CD4-positive, alpha-beta T cell (primary cell): ENCODE measurements around the gene ALDH18A1. TPM values are rescaled to one million over a fixed set of nuclear protein-coding genes. Genes with fewer than 3 reads are reported as not detected.

Experiments
- ATAC-seq: fragments of 200-7000 bp; cut with Tn5 transposase; one replicate; pipeline ENCODE4 v1.10.0; 2022; ENCODE audit warnings: mild to moderate bottlenecking; ENCODE audit not compliant: poor library complexity
- CTCF ChIA-PET: fragments of 350-600 bp; sonication (Branson Sonifier 250); formaldehyde crosslinking; loops from one replicate; lab custom pipeline; 2021; ENCODE audit warnings: antibody characterized with exemption, inconsistent platforms; lab: Charles Lee
- POLR2A ChIA-PET: fragments of 350-600 bp; sonication (Branson Sonifier 250); formaldehyde crosslinking; loops from one replicate; lab custom pipeline; 2021; ENCODE audit warnings: antibody characterized with exemption, inconsistent platforms; lab: Charles Lee
- DNase-seq, 14 experiments: peaks; one replicate each; pipeline ENCODE4 v3.0.0-alpha.2; 2013 to 2020; ENCODE audit warnings: mixed read lengths in 2 of 14
- H3K27ac ChIP-seq, 2 donors: one replicate each; pipeline versions ENCODE4 v1.5.1 to v1.7.0; 2013; ENCODE audit warnings: low read length in 2 of 2, low read depth in 1 of 2, mild to moderate bottlenecking in 1 of 2
- H3K27me3 ChIP-seq, 2 experiments: 1 replicate in 1 of 2; 2 replicates in 1 of 2; pipeline versions ENCODE4 v1.6.1 to v1.7.0; 2013; ENCODE audit warnings: low read length in 2 of 2, control low read depth in 1 of 2, mild to moderate bottlenecking in 1 of 2, moderate library complexity in 1 of 2; ENCODE audit not compliant: insufficient read depth in 2 of 2, control insufficient read depth in 1 of 2
- H3K36me3 ChIP-seq: one replicate; pipeline ENCODE4 v1.6.1; 2013; ENCODE audit warnings: low read length, control low read depth; ENCODE audit not compliant: insufficient read depth
- H3K4me1 ChIP-seq: one replicate; pipeline ENCODE4 v1.6.1; 2013; ENCODE audit warnings: low read length, control low read depth; ENCODE audit not compliant: insufficient read depth
- H3K4me3 ChIP-seq: one replicate; pipeline ENCODE4 v1.5.1; 2013; ENCODE audit warnings: mild to moderate bottlenecking, low read length, moderate library complexity
- H3K9me3 ChIP-seq, 2 experiments: 1 replicate in 1 of 2; 2 replicates in 1 of 2; pipeline versions ENCODE4 v1.6.1 to v1.7.0; 2013; ENCODE audit warnings: low read length in 2 of 2, mild to moderate bottlenecking in 2 of 2, control low read depth in 1 of 2, moderate library complexity in 1 of 2; ENCODE audit not compliant: control insufficient read depth in 1 of 2, insufficient read depth in 1 of 2
- H3K27ac Mint-ChIP-seq: one replicate; pipeline ENCODE4 v1.8.0; 2020; ENCODE audit warnings: mixed read lengths
- H3K27me3 Mint-ChIP-seq: one replicate; pipeline ENCODE4 v1.8.0; 2021; ENCODE audit warnings: mixed read lengths
- H3K36me3 Mint-ChIP-seq: one replicate; pipeline ENCODE4 v1.8.0; 2021; ENCODE audit warnings: low read depth, mixed read lengths
- H3K4me1 Mint-ChIP-seq: one replicate; pipeline ENCODE4 v1.8.0; 2021; ENCODE audit warnings: low read depth, mixed read lengths
- H3K4me3 Mint-ChIP-seq: one replicate; pipeline ENCODE4 v1.8.0; 2020; ENCODE audit warnings: mild to moderate bottlenecking, mixed read lengths
- H3K9me3 Mint-ChIP-seq: one replicate; pipeline ENCODE4 v1.8.0; 2020; ENCODE audit warnings: mixed read lengths
- CTCF ChIP-seq: fragments of 200-600 bp; IDR thresholded peaks from one replicate; pipeline ENCODE4 v1.8.0; 2022; ENCODE audit warnings: antibody characterized with exemption, mild to moderate bottlenecking
- intact Hi-C, 2 experiments: fragments of 100-400 bp; cut with DNase I in 1 of 2; cut with micrococcal nuclease in 1 of 2; formaldehyde crosslinking; loops; one replicate each; pipeline versions ENCODE4 v1.15.1 to v1.9.0; 2023 to 2025; cut with DNase I, micrococcal nuclease
- total RNA-seq, 174 experiments: library from RNA in 2 of 174; stranded (reverse) in 2 of 174; gene quantifications; one replicate each; pipeline ENCODE4 v1.2.3 and lab custom pipeline; 2021 to 2026

ALDH18A1 gene
- total RNA-seq, 2 experiments from 2014 or later, result 9.6 to 12.6 TPM

- Mint-ChIP-seq H3K27ac (no peak overlapping the region), H3K4me3 (no peak overlapping the region), H3K4me1 (peaks cover 17% of the 10 kb centered on the region), H3K27me3 (no peaks in the 10 kb centered on the region), H3K9me3 (peaks cover 2% of the 10 kb centered on the region), H3K36me3 (peaks cover 89% of the 10 kb centered on the region)
- POLR2A ChIA-PET, result no interaction called here
- CTCF ChIA-PET, result no interaction called here
- H3K4me3 ChIP-seq, result no peak overlapping the region
- ATAC-seq (no peak), DNase-seq (no peak)
- no peaks in the 10 kb centered on the region for H3K4me1 ChIP-seq
- no peak overlapping the region for H3K27ac ChIP-seq
- peaks cover 51% of the 10 kb centered on the region for H3K36me3 ChIP-seq
- H3K9me3 ChIP-seq, result no peaks in the 10 kb centered on the region
- no peaks in the 10 kb centered on the region for H3K27me3 ChIP-seq
- intact Hi-C loops, result no loop called here
- TF ChIP-seq CTCF, result no peak
Observed at GRCh38 chr10:95648138-95648537, 8.4 kb downstream of the ALDH18A1 start.

GRCh38 chr10:95646160-95646559 is 10.4 kb downstream of the ALDH18A1 start:
- Histone ChIP-seq H3K4me1 (no peaks in the 10 kb centered on the region), H3K36me3 (peaks cover 55% of the 10 kb centered on the region), H3K27me3 (no peaks in the 10 kb centered on the region), H3K9me3 (no peaks in the 10 kb centered on the region), H3K4me3 (no peak overlapping the region), H3K27ac (no peak overlapping the region)
- CTCF ChIA-PET, result no interaction called here
- Mint-ChIP-seq H3K36me3 (peaks cover 85% of the 10 kb centered on the region), H3K4me3 (no peak overlapping the region), H3K27me3 (no peaks in the 10 kb centered on the region), H3K9me3 (no peaks in the 10 kb centered on the region), H3K4me1 (peaks cover 14% of the 10 kb centered on the region), H3K27ac (no peak overlapping the region)
- ATAC-seq (no peak), DNase-seq (no peak)
- intact Hi-C loops, result no loop called here
- POLR2A ChIA-PET, result no interaction called here
- no peak for TF ChIP-seq CTCF

- H3K9me3 Mint-ChIP-seq, result no peaks in the 10 kb centered on the region
- ATAC-seq, result no peak
- ChIA-PET CTCF (no interaction called here), POLR2A (no interaction called here)
- H3K4me1 ChIP-seq, result no peaks in the 10 kb centered on the region
- H3K4me3 Mint-ChIP-seq, result no peak overlapping the region
- peaks cover 10% of the 10 kb centered on the region for H3K4me1 Mint-ChIP-seq
- H3K27me3 ChIP-seq, result no peaks in the 10 kb centered on the region
- DNase-seq, result no peak
- H3K36me3 ChIP-seq, result peaks cover 58% of the 10 kb centered on the region
- H3K9me3 ChIP-seq, result no peaks in the 10 kb centered on the region
- H3K27ac ChIP-seq, result no peak overlapping the region
- no peak for TF ChIP-seq CTCF
- H3K27me3 Mint-ChIP-seq, result no peaks in the 10 kb centered on the region
- peaks cover 85% of the 10 kb centered on the region for H3K36me3 Mint-ChIP-seq
- H3K27ac Mint-ChIP-seq, result no peak overlapping the region
- H3K4me3 ChIP-seq, result no peak overlapping the region
- intact Hi-C loops, result no loop called here
Observed at GRCh38 chr10:95644901-95645300, 11.6 kb downstream of the ALDH18A1 start.
